HepG2 (cell line): ENCODE results near the gene OGA. TPM values are rescaled to one million over a fixed set of nuclear protein-coding genes. Genes with fewer than 3 reads are reported as not detected.

ENCODE experiments used
- AFF4 ChIP-seq: sonication (generic); formaldehyde crosslinking; IDR thresholded peaks from 2 replicates; pipeline ENCODE4 v1.4.0; 2020; ENCODE audit warnings: missing genetic modification reagents
- ARNT2 ChIP-seq: sonication (generic); formaldehyde crosslinking; IDR thresholded peaks from 2 replicates; pipeline ENCODE4 v1.8.0; 2022; ENCODE audit warnings: mild to moderate bottlenecking, low read depth, missing genetic modification reagents, moderate library complexity
- BCL6 ChIP-seq: IDR thresholded peaks from 2 replicates; pipeline ENCODE4 v1.6.1; 2016; ENCODE audit warnings: missing genetic modification reagents, missing compliant biosample characterization
- CBFB ChIP-seq: sonication (generic); formaldehyde crosslinking; IDR thresholded peaks from 2 replicates; pipeline ENCODE4 v1.4.0; 2020; ENCODE audit warnings: missing genetic modification reagents
- CHD4 ChIP-seq: fragments of 200-600 bp; sonication (generic); IDR thresholded peaks from 2 replicates; pipeline ENCODE4 v1.7.0; 2017; ENCODE audit warnings: mild to moderate bottlenecking, low read length, borderline replicate concordance
- ERF ChIP-seq: IDR thresholded peaks from 2 replicates; pipeline ENCODE4 v1.6.1; 2018; ENCODE audit warnings: missing biosample characterization, missing genetic modification reagents
- FOXK1 ChIP-seq: sonication (generic); formaldehyde crosslinking; IDR thresholded peaks from 2 replicates; pipeline ENCODE4 v1.4.0; 2020; ENCODE audit warnings: low read depth, missing genetic modification reagents, borderline replicate concordance
- ISL2 ChIP-seq: sonication (generic); formaldehyde crosslinking; IDR thresholded peaks from 2 replicates; pipeline ENCODE4 v1.5.0; 2020; ENCODE audit warnings: missing genetic modification reagents
- KLF9 ChIP-seq: IDR thresholded peaks from 2 replicates; pipeline ENCODE4 v1.6.1; 2016; ENCODE audit warnings: low read depth
- MTA1 ChIP-seq: sonication (generic); formaldehyde crosslinking; IDR thresholded peaks from 2 replicates; pipeline ENCODE4 v1.4.0; 2020; ENCODE audit warnings: missing genetic modification reagents, mild to moderate bottlenecking, borderline replicate concordance
- MTF1 ChIP-seq: sonication (generic); formaldehyde crosslinking; IDR thresholded peaks from 2 replicates; pipeline ENCODE4 v1.5.0; 2020; ENCODE audit warnings: missing genetic modification reagents
- REXO4 ChIP-seq: sonication (generic); formaldehyde crosslinking; IDR thresholded peaks from 2 replicates; pipeline ENCODE4 v1.8.0; 2022; ENCODE audit warnings: missing genetic modification reagents, mild to moderate bottlenecking, borderline replicate concordance
- RXRA ChIP-seq: sonication (generic); formaldehyde crosslinking; IDR thresholded peaks from 2 replicates; pipeline ENCODE4 v1.5.1; 2020; ENCODE audit warnings: missing genetic modification reagents
- TFDP2 ChIP-seq: sonication (generic); formaldehyde crosslinking; IDR thresholded peaks from 2 replicates; pipeline ENCODE4 v1.4.0; 2020; ENCODE audit warnings: missing genetic modification reagents
- TOPORS ChIP-seq: sonication (generic); formaldehyde crosslinking; IDR thresholded peaks from 2 replicates; pipeline ENCODE4 v1.8.0; 2023; ENCODE audit warnings: mild to moderate bottlenecking, missing genetic modification reagents
- U2AF1 ChIP-seq: fragments of 200-400 bp; formaldehyde crosslinking; optimal IDR thresholded peaks from 2 replicates; pipeline ENCODE3; 2017; ENCODE audit warnings: mild to moderate bottlenecking, low read depth, low read length
- ZBTB14 ChIP-seq: sonication (generic); formaldehyde crosslinking; IDR thresholded peaks from 2 replicates; pipeline ENCODE4 v1.4.0; 2020; ENCODE audit warnings: missing genetic modification reagents
- ZNF530 ChIP-seq: sonication (generic); formaldehyde crosslinking; IDR thresholded peaks from 2 replicates; pipeline ENCODE4 v1.5.0; 2020; ENCODE audit warnings: low read depth, mild to moderate bottlenecking, missing genetic modification reagents
- ZNF564 ChIP-seq: sonication (generic); formaldehyde crosslinking; IDR thresholded peaks from 2 replicates; pipeline ENCODE4 v1.8.1; 2023; ENCODE audit warnings: mild to moderate bottlenecking, missing genetic modification reagents
- ZNF878 ChIP-seq: sonication (generic); formaldehyde crosslinking; IDR thresholded peaks from 2 replicates; pipeline ENCODE4 v1.8.1; 2023; ENCODE audit warnings: mild to moderate bottlenecking, missing genetic modification reagents, moderate library complexity
- polyA plus RNA-seq, 8 experiments: library from polyadenylated mRNA; depleted of rRNA in 3 of 8; stranded (reverse) in 7 of 8; unstranded in 1 of 8; fragments of >200 nt; fragmentation: Illumina TruSeq in 4 of 8; extraction: Trizol in 4 of 8; gene quantifications; 2 replicates each; pipeline versions ENCODE4 v1.2.1 to v1.2.3, GENCODE V29; 2011 to 2016; ENCODE audit warnings: low read depth in 4 of 8, missing spikeins in 1 of 8, mixed read lengths in 1 of 8; ENCODE audit not compliant: insufficient read depth in 1 of 8
- total RNA-seq, 5 experiments: library from RNA; depleted of rRNA; stranded (reverse); fragments of >200 nt; fragmentation: Illumina TruSeq; extraction: Trizol; gene quantifications; 2 replicates each; pipeline ENCODE4 v1.2.3, GENCODE V29; 2016; ENCODE audit warnings: low read depth in 1 of 5

OGA gene
- total and polyA plus RNA-seq, 2 of the 13 experiments (the other 11 are each of a cell fraction or from before 2014, with no cell fraction given), result 33.2 to 39.8 TPM

GRCh38 chr10:101840741-101841453 lies 22.7 kb upstream of the OGA start (continued):
- 0 out of 2 replicates have a peak, but pooled peaks have one; percentile 25 for TF ChIP-seq ZBTB14
- no peak for TF ChIP-seq REXO4 (CRISPR knock-in tag)
- TF ChIP-seq CHD4, result no peak
- TF ChIP-seq TFDP2, result no peak
- TF ChIP-seq MTF1 (CRISPR knock-in tag), result no peak
- peak; percentile 62; the same call in 1 of the 2 replicates for TF ChIP-seq ARNT2 (CRISPR knock-in tag)
- no peak for TF ChIP-seq TOPORS (CRISPR knock-in tag)
- peak; percentile 53; the same call in 1 of the 2 replicates for TF ChIP-seq MTA1 (CRISPR knock-in tag)
- TF ChIP-seq ZNF530 (CRISPR knock-in tag), result no peak
- TF ChIP-seq CBFB, result no peak
- TF ChIP-seq RXRA, result peak; percentile 15; the same call in 1 of the 2 replicates
- TF ChIP-seq KLF9 (CRISPR knock-in tag), result no peak
- TF ChIP-seq FOXK1 (CRISPR knock-in tag), result no peak
- TF ChIP-seq ERF, result peak; percentile 22; the same call in 1 of the 2 replicates
- TF ChIP-seq ZNF564 (CRISPR knock-in tag), result no peak
- TF ChIP-seq ZNF878 (CRISPR knock-in tag), result no peak
- TF ChIP-seq AFF4 (CRISPR knock-in tag), result no peak
- no peak for TF ChIP-seq U2AF1
- no peak for TF ChIP-seq ISL2 (CRISPR knock-in tag)
- TF ChIP-seq BCL6, result no peak
